Activated effector memory CD4-positive, alpha-beta T cell treated with Interleukin-2 at 50 U/mL for 16 hours (primary cell): Measurements from ENCODE around the gene DEDD2.
A peak's percentile ranks its signal among the peaks of the same experiment; 100 is the strongest.

Experiments used
- DNase-seq: peaks from one replicate; pipeline ENCODE4 v3.0.0-alpha.2; 2020

DEDD2 gene

GRCh38 chr19:42248270-42249148, 31.0 kb upstream of the DEDD2 start:
- DNase-seq = no peak

GRCh38 chr19:42247640-42248199, 30.2 kb upstream of the DEDD2 start:
- no peak for DNase-seq

- DNase-seq = no peak
Observed at GRCh38 chr19:42246922-42247639, 29.6 kb upstream of the DEDD2 start.

GRCh38 chr19:42246143-42246921, 28.9 kb upstream of the DEDD2 start:
- no peak for DNase-seq

- DNase-seq = no peak
Observed at GRCh38 chr19:42245231-42245630, 27.8 kb upstream of the DEDD2 start.

GRCh38 chr19:42244347-42245220, 27.1 kb upstream of the DEDD2 start:
- DNase-seq = peak; percentile 90

GRCh38 chr19:42242512-42243409, 25.3 kb upstream of the DEDD2 start, which contains the start of gene GSK3A:
Gene GSK3A, minus strand, starts transcription at chr19:42242602. Its CDS starts 137 bp downstream, at chr19:42242465.
- DNase-seq = peak; percentile 94

- no peak for DNase-seq
Observed at GRCh38 chr19:42242069-42242511, 24.6 kb upstream of the DEDD2 start.

GRCh38 chr19:42241279-42241678, 23.8 kb upstream of the DEDD2 start:
- DNase-seq = no peak

- no peak for DNase-seq
Observed at GRCh38 chr19:42239544-42240220, 22.2 kb upstream of the DEDD2 start.

- no peak for DNase-seq
Observed at GRCh38 chr19:42235181-42235580, 17.7 kb upstream of the DEDD2 start.

GRCh38 chr19:42234364-42234763, 16.9 kb upstream of the DEDD2 start:
- no peak for DNase-seq

- no peak for DNase-seq
Observed at GRCh38 chr19:42233678-42234292, 16.3 kb upstream of the DEDD2 start.

- no peak for DNase-seq
Observed at GRCh38 chr19:42233106-42233505, 15.6 kb upstream of the DEDD2 start.

GRCh38 chr19:42232435-42232834, 15.0 kb upstream of the DEDD2 start:
- DNase-seq = no peak

GRCh38 chr19:42230571-42230970, 13.1 kb upstream of the DEDD2 start:
- DNase-seq = no peak

- DNase-seq = no peak
Observed at GRCh38 chr19:42229855-42230351, 12.4 kb upstream of the DEDD2 start.

GRCh38 chr19:42229301-42229854, 11.9 kb upstream of the DEDD2 start:
- DNase-seq = no peak

GRCh38 chr19:42228641-42229040, 11.2 kb upstream of the DEDD2 start:
- no peak for DNase-seq
